Hepatocyte (in vitro differentiated cells): ENCODE measurements around the gene ICA1.

ENCODE experiments used
- EZH2 ChIP-seq: fragments of 200-600 bp; sonication (generic); IDR thresholded peaks from 2 replicates; pipeline ENCODE4 v1.6.1; 2016; ENCODE audit warnings: antibody characterized with exemption, mild to moderate bottlenecking, borderline replicate concordance
- EZH2phosphoT487 ChIP-seq: fragments of 200-600 bp; sonication (generic); IDR thresholded peaks from one replicate; pipeline ENCODE4 v1.6.1; 2018; ENCODE audit warnings: antibody characterized with exemption, mild to moderate bottlenecking, low read depth, moderate library complexity; ENCODE audit not compliant: unreplicated experiment, severe bottlenecking
- TF ChIP-seq, protein P1 (sequence below): fragments of 200-600 bp; sonication (generic); IDR thresholded peaks from 2 replicates; pipeline ENCODE4 v1.5.1; 2016; ENCODE audit warnings: antibody characterized with exemption, mild to moderate bottlenecking; ENCODE audit not compliant: poor library complexity

DNA sequence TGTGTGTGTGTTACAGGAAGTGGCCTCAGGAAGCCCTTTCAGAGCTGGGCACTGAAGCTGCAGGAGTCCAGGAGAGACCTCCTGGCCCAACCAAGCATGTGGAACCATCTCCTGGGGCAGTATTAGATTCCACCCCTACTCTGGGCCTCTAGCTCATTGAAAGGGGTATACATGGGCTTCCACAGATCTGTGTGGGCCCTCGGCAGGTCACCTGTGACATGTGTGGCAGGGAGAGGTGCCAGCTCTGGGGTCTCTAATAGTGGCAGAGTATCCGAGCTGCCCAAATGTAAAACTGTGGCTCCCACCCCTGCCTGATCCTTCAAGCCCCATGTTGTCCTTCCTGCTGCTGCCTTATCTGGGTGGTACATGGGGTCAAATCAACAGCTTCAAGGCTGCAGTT, 149.3 kb downstream of the ICA1 start:
- TF ChIP-seq, protein P1, sequence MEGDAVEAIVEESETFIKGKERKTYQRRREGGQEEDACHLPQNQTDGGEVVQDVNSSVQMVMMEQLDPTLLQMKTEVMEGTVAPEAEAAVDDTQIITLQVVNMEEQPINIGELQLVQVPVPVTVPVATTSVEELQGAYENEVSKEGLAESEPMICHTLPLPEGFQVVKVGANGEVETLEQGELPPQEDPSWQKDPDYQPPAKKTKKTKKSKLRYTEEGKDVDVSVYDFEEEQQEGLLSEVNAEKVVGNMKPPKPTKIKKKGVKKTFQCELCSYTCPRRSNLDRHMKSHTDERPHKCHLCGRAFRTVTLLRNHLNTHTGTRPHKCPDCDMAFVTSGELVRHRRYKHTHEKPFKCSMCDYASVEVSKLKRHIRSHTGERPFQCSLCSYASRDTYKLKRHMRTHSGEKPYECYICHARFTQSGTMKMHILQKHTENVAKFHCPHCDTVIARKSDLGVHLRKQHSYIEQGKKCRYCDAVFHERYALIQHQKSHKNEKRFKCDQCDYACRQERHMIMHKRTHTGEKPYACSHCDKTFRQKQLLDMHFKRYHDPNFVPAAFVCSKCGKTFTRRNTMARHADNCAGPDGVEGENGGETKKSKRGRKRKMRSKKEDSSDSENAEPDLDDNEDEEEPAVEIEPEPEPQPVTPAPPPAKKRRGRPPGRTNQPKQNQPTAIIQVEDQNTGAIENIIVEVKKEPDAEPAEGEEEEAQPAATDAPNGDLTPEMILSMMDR = no peak
- no peak for TF ChIP-seq EZH2
- no peak for TF ChIP-seq EZH2phosphoT487
